HG03097 (cell line): ENCODE data around the gene THSD8.
A peak's percentile ranks its signal among the peaks of the same experiment; 100 is the strongest.
"Not testable (repeated sequence)": the region's sequence is repeated elsewhere in the genome, so short reads cannot be mapped to it uniquely, and the experiment has no call there.

Experiments
- ATAC-seq: cut with Tn5 transposase; IDR thresholded peaks from one replicate; pipeline ENCODE4 v1.9.1; 2021; ENCODE audit not compliant: unreplicated experiment, low FRiP score

THSD8 gene

GRCh38 chr19:12792051-12792852, 9.6 kb upstream of the THSD8 start:
- no peak for ATAC-seq

- ATAC-seq = no peak
Measured at GRCh38 chr19:12792853-12793289, 9.0 kb upstream of the THSD8 start.

GRCh38 chr19:12793290-12794195, 8.3 kb upstream of the THSD8 start:
- peak; percentile 33 for ATAC-seq

- no peak for ATAC-seq
Measured at GRCh38 chr19:12794196-12794941, 7.5 kb upstream of the THSD8 start.

- ATAC-seq = no peak
Measured at GRCh38 chr19:12794971-12795381, 6.9 kb upstream of the THSD8 start.

GRCh38 chr19:12796146-12797071, 5.5 kb upstream of the THSD8 start:
- no peak for ATAC-seq

GRCh38 chr19:12797141-12797587, 4.7 kb upstream of the THSD8 start:
- no peak for ATAC-seq

GRCh38 chr19:12797607-12798006, 4.3 kb upstream of the THSD8 start:
- ATAC-seq = not testable (repeated sequence)

- no peak for ATAC-seq
Measured at GRCh38 chr19:12799742-12800465, 2.0 kb upstream of the THSD8 start.

GRCh38 chr19:12800466-12800770, 1.5 kb upstream of the THSD8 start:
- ATAC-seq = no peak

GRCh38 chr19:12800923-12801465, 875 bp upstream of the THSD8 start:
- ATAC-seq = no peak

GRCh38 chr19:12802267-12803106, 618 bp downstream of the THSD8 start:
- ATAC-seq = no peak

GRCh38 chr19:12804051-12804450, 2.2 kb downstream of the THSD8 start:
- ATAC-seq = no peak

GRCh38 chr19:12806242-12807081, 4.6 kb downstream of the THSD8 start, which contains the start of gene RNASEH2A:
Gene RNASEH2A, plus strand, starts transcription at chr19:12806584. Its CDS starts 90 bp downstream, at chr19:12806674.
- peak; percentile 79 for ATAC-seq

- ATAC-seq = no peak
Measured at GRCh38 chr19:12815088-12815487, 13.2 kb downstream of the THSD8 start.

- not testable (repeated sequence) for ATAC-seq
Measured at GRCh38 chr19:12817188-12817587, 15.3 kb downstream of the THSD8 start.

GRCh38 chr19:12817810-12818209, 15.9 kb downstream of the THSD8 start:
- ATAC-seq = not testable (repeated sequence)
